ENCODE measurements around the gene EMP1.

- TF ChIP-seq CTCF (conservative IDR thresholded peaks at IDR 0.05; ENCODE audit: low read depth in 2 of 2) (peak; percentile 67 to 83), POLR2AphosphoS5 (IDR thresholded peaks at IDR 0.05; ENCODE audit: low read depth) (no peak), ZNF114 (CRISPR knock-in tag; IDR thresholded peaks at IDR 0.05) (no peak), EZH2 (IDR thresholded peaks at IDR 0.05; ENCODE audit: low read depth, unreplicated experiment) (no peak), EZH2phosphoT487 (IDR thresholded peaks at IDR 0.05; ENCODE audit: unreplicated experiment) (no peak)
These were observed 6.8 kb downstream of the EMP1 start for GRCh38 chr12:13203034-13203922.

Data from GM23338 (cell line).